Inferior parietal cortex (tissue), 1 donor: ENCODE results near the gene ZNF691.
"Not testable (repeated sequence)": the region's sequence is repeated elsewhere in the genome, so short reads cannot be mapped to it uniquely, and the experiment has no call there.

ENCODE experiments used
- DNase-seq: peaks from one replicate; pipeline ENCODE4 v3.0.0-alpha.2; 2016; ENCODE audit errors: extremely low spot score

Gene ZNF691

GRCh38 chr1:42832641-42833240, 13.7 kb upstream of the ZNF691 start:
- DNase-seq = no peak

- DNase-seq = no peak
Observed at GRCh38 chr1:42833981-42834380, 12.4 kb upstream of the ZNF691 start.

- no peak for DNase-seq
Observed at GRCh38 chr1:42834803-42835202, 11.6 kb upstream of the ZNF691 start.

- DNase-seq = no peak
Observed at GRCh38 chr1:42835422-42835821, 11.0 kb upstream of the ZNF691 start.

- no peak for DNase-seq
Observed at GRCh38 chr1:42837709-42838108, 8.7 kb upstream of the ZNF691 start.

GRCh38 chr1:42838482-42839190, 7.8 kb upstream of the ZNF691 start:
- no peak for DNase-seq

- DNase-seq = no peak
Observed at GRCh38 chr1:42841010-42841409, 5.4 kb upstream of the ZNF691 start.

GRCh38 chr1:42841440-42842147, 4.8 kb upstream of the ZNF691 start:
- DNase-seq = no peak

GRCh38 chr1:42844592-42845140, 1.7 kb upstream of the ZNF691 start:
- no peak for DNase-seq

GRCh38 chr1:42845193-42845592, 1.2 kb upstream of the ZNF691 start:
- no peak for DNase-seq

GRCh38 chr1:42845866-42846256, 552 bp upstream of the ZNF691 start:
- DNase-seq = no peak

GRCh38 chr1:42847111-42847595, 740 bp downstream of the ZNF691 start:
- no peak for DNase-seq

GRCh38 chr1:42847721-42848460, 1.5 kb downstream of the ZNF691 start:
- no peak for DNase-seq

GRCh38 chr1:42848823-42849537, 2.6 kb downstream of the ZNF691 start:
- DNase-seq = no peak

GRCh38 chr1:42849944-42850343, 3.5 kb downstream of the ZNF691 start:
- DNase-seq = no peak

GRCh38 chr1:42851420-42851819, 5.0 kb downstream of the ZNF691 start:
- no peak for DNase-seq

- no peak for DNase-seq
Observed at GRCh38 chr1:42851960-42852607, 5.7 kb downstream of the ZNF691 start.

- no peak for DNase-seq
Observed at GRCh38 chr1:42852608-42852980, 6.2 kb downstream of the ZNF691 start.

- no peak for DNase-seq
Observed at GRCh38 chr1:42853116-42853884, 6.9 kb downstream of the ZNF691 start.

- DNase-seq = not testable (repeated sequence)
Observed at GRCh38 chr1:42856554-42856953, 10.1 kb downstream of the ZNF691 start.
